HCT116 (cell line): ENCODE measurements around the gene CDHR4. TPM values are rescaled to one million over a fixed set of nuclear protein-coding genes. Genes with fewer than 3 reads are reported as not detected.
"Not testable (repeated sequence)": the region's sequence is repeated elsewhere in the genome, so short reads cannot be mapped to it uniquely, and the experiment has no call there.

Experiments
- ATAC-seq: fragments of 200-7000 bp; cut with Tn5 transposase; 2 replicates; pipeline ENCODE4 v1.9.1; 2020; ENCODE audit warnings: mild to moderate bottlenecking, moderate library complexity
- BruUV-seq: library from RNA; stranded (reverse); fragments of 400-500 nt; replicated peaks from 2 replicates; lab custom pipeline; 2021; lab: Mats Ljungman, UMichigan
- CTCF ChIA-PET: fragments of 300-600 bp; sonication (Branson Sonifier 250); formaldehyde crosslinking; loops from one replicate; lab custom pipeline; 2021; ENCODE audit warnings: antibody characterized with exemption; lab: Charles Lee
- POLR2A ChIA-PET: fragments of 300-600, 350-600 bp; sonication (Branson Sonifier 250); formaldehyde crosslinking; loops from one replicate; lab custom pipeline; 2021; ENCODE audit warnings: antibody characterized with exemption; lab: Charles Lee
- RAD21 ChIA-PET, 2 experiments: fragments of 300-600 bp; sonication (Branson Sonifier 250); formaldehyde crosslinking; loops; one replicate each; lab custom pipeline; 2023; ENCODE audit warnings: low total read pairs in 2 of 2; ENCODE audit not compliant: uncharacterized antibody in 2 of 2, unreplicated experiment in 2 of 2, low non-redundant PET in 1 of 2; lab: Charles Lee
- DNase-seq: peaks from one replicate; pipeline ENCODE4 v3.0.0-alpha.2; 2010; ENCODE audit warnings: low read depth, low spot score
- H2AFZ ChIP-seq: fragments of 200-600 bp; shearing (Covaris generic), sonication (generic); 2 replicates; pipeline ENCODE4 v1.6.1; 2017; ENCODE audit warnings: low read depth, mixed run types, mixed read lengths, antibody characterized with exemption, low read length; ENCODE audit not compliant: poor library complexity, severe bottlenecking
- H3K27ac ChIP-seq: 2 replicates; pipeline ENCODE4 v1.5.1; 2012; ENCODE audit warnings: low read depth, low read length
- H3K27me3 ChIP-seq: fragments of 200-600 bp; sonication (generic); 2 replicates; pipeline ENCODE4 v1.6.1; 2016; ENCODE audit warnings: mixed run types, low read length, mixed read lengths; ENCODE audit not compliant: insufficient read depth
- H3K36me3 ChIP-seq, 2 experiments: fragments of 200-500 bp in 1 of 2; fragments of 200-600 bp in 1 of 2; sonication (Bioruptor generic) in 1 of 2; sonication (generic) in 1 of 2; 2 replicates each; pipeline versions ENCODE4 v1.5.1 to v1.6.1; 2014 to 2016; ENCODE audit warnings: low read length in 2 of 2, inconsistent platforms in 1 of 2, mixed read lengths in 1 of 2, mixed run types in 1 of 2; ENCODE audit not compliant: insufficient read depth in 2 of 2, control insufficient read depth in 1 of 2
- H3K4me1 ChIP-seq, 2 experiments: fragments of 200-600 bp in 1 of 2; sonication (generic) in 1 of 2; 2 replicates each; pipeline versions ENCODE4 v1.5.1 to v1.6.1; 2012 to 2017; ENCODE audit warnings: low read length in 2 of 2, inconsistent platforms in 1 of 2, mild to moderate bottlenecking in 1 of 2, mixed read lengths in 1 of 2, mixed run types in 1 of 2, moderate library complexity in 1 of 2; ENCODE audit not compliant: insufficient read depth in 2 of 2, control insufficient read depth in 1 of 2
- H3K4me2 ChIP-seq: fragments of 200-600 bp; sonication (generic); 2 replicates; pipeline ENCODE4 v1.6.1; 2017; ENCODE audit warnings: mixed run types, low read length, mixed read lengths
- H3K4me3 ChIP-seq, 2 experiments: fragments of 200-600 bp in 1 of 2; sonication (generic) in 1 of 2; replicated peaks in 1 of 2; 2 replicates each; pipeline ENCODE4 v1.5.1; 2011 to 2016; ENCODE audit warnings: low read length in 2 of 2, control low read depth in 1 of 2, low read depth in 1 of 2, mild to moderate bottlenecking in 1 of 2, mixed read lengths in 1 of 2, mixed run types in 1 of 2
- H3K79me2 ChIP-seq: fragments of 200-600 bp; sonication (generic); 2 replicates; pipeline ENCODE4 v1.6.1; 2017; ENCODE audit warnings: mild to moderate bottlenecking, mixed run types, low read length, moderate library complexity, mixed read lengths; ENCODE audit not compliant: insufficient read depth
- H3K9ac ChIP-seq: fragments of 200-600 bp; sonication (generic); 2 replicates; pipeline ENCODE4 v1.6.1; 2016; ENCODE audit warnings: low read length, mixed read lengths
- H3K9me2 ChIP-seq: fragments of 200-600 bp; sonication (generic), shearing (Covaris generic); 2 replicates; pipeline ENCODE4 v1.6.1; 2017; ENCODE audit warnings: mixed run types, mild to moderate bottlenecking, moderate library complexity; ENCODE audit not compliant: insufficient read depth
- H3K9me3 ChIP-seq, 2 experiments: fragments of 200-500 bp in 1 of 2; fragments of 200-600 bp in 1 of 2; sonication (Bioruptor generic) in 1 of 2; sonication (generic) in 1 of 2; 2 replicates each; pipeline ENCODE4 v1.6.1; 2014 to 2017; ENCODE audit warnings: low read length in 2 of 2, mixed read lengths in 2 of 2, inconsistent platforms in 1 of 2, low read depth in 1 of 2, mild to moderate bottlenecking in 1 of 2, mixed run types in 1 of 2, moderate library complexity in 1 of 2; ENCODE audit not compliant: control insufficient read depth in 1 of 2, insufficient read depth in 1 of 2
- H4K20me1 ChIP-seq: fragments of 200-600 bp; sonication (generic), shearing (Covaris generic); 2 replicates; pipeline ENCODE4 v1.6.1; 2017; ENCODE audit warnings: mixed run types, mild to moderate bottlenecking, moderate library complexity; ENCODE audit not compliant: insufficient read depth
- CBX3 ChIP-seq: IDR thresholded peaks from 2 replicates; pipeline ENCODE4 v1.6.1; 2012; ENCODE audit warnings: low read depth
- CEBPB ChIP-seq: IDR thresholded peaks from 2 replicates; pipeline ENCODE4 v1.6.1; 2012; ENCODE audit warnings: low read depth
- EGR1 ChIP-seq: IDR thresholded peaks from 2 replicates; pipeline ENCODE4 v1.6.1; 2012; ENCODE audit warnings: low read depth
- EZH2 ChIP-seq: fragments of 200-600 bp; sonication (generic); IDR thresholded peaks from 2 replicates; pipeline ENCODE4 v1.6.1; 2017; ENCODE audit warnings: antibody characterized with exemption, mixed run types
- JUND ChIP-seq: IDR thresholded peaks from 2 replicates; pipeline ENCODE4 v1.6.1; 2012
- MAX ChIP-seq: IDR thresholded peaks from 2 replicates; pipeline ENCODE4 v1.6.1; 2012
- POLR2AphosphoS5 ChIP-seq: IDR thresholded peaks from 2 replicates; pipeline ENCODE4 v1.6.1; 2011; ENCODE audit warnings: mild to moderate bottlenecking, low read depth, low read length, moderate library complexity
- RAD21 ChIP-seq: IDR thresholded peaks from 2 replicates; pipeline ENCODE4 v1.6.1; 2012; ENCODE audit warnings: low read depth, mild to moderate bottlenecking
- SRF ChIP-seq: IDR thresholded peaks from 2 replicates; pipeline ENCODE4 v1.6.1; 2012; ENCODE audit warnings: low read depth
- YY1 ChIP-seq: IDR thresholded peaks from 2 replicates; pipeline ENCODE4 v1.6.1; 2011; ENCODE audit warnings: low read length, low read depth, moderate library complexity, mild to moderate bottlenecking; ENCODE audit not compliant: insufficient replicate concordance; ENCODE audit errors: extremely low read depth
- ZBTB33 ChIP-seq: IDR thresholded peaks from 2 replicates; pipeline ENCODE4 v1.6.1; 2011; ENCODE audit warnings: mild to moderate bottlenecking, low read length, moderate library complexity; ENCODE audit not compliant: insufficient replicate concordance; ENCODE audit errors: extremely low read depth
- intact Hi-C: fragments of 100-400 bp; cut with micrococcal nuclease; formaldehyde crosslinking; loops from 2 replicates; pipeline ENCODE4 v1.10.0; 2022
- total RNA-seq: library from RNA; stranded (reverse); gene quantifications from one replicate; pipeline ENCODE4 v1.2.1, GENCODE V29; 2021; ENCODE audit not compliant: unreplicated experiment

Gene CDHR4
- total RNA-seq, 1 experiment from 2014 or later = not detected

- ChIA-PET CTCF (interaction anchor here (0.9 kb wide), 1 partner anchor 21 kb away, joined by 3 read pairs; the partner anchor contains the start of gene INKA1), POLR2A (no interaction called here), RAD21 (no interaction called here)
- no peaks in the 10 kb centered on the region for H3K9me2 ChIP-seq
- ATAC-seq (no peak), DNase-seq (no peak)
- peaks cover 3 to 7% of the 10 kb centered on the region in 2 experiments; a peak in 3 of 4 replicates for H3K36me3 ChIP-seq
- no peaks in the 10 kb centered on the region for H4K20me1 ChIP-seq
- intact Hi-C loops = no loop called here
- H3K27me3 ChIP-seq = no peaks in the 10 kb centered on the region
- no peak overlapping the region for H3K4me2 ChIP-seq
- H3K27ac ChIP-seq = no peak overlapping the region
- no peak overlapping the region for H3K9ac ChIP-seq
- H3K4me3 ChIP-seq = no peak overlapping the region
- H3K4me1 ChIP-seq = peaks cover 2 to 10% of the 10 kb centered on the region in 2 experiments; a peak in 3 of 4 replicates
- peaks cover 87% of the 10 kb centered on the region for H3K79me2 ChIP-seq
- no peaks in the 10 kb centered on the region for H3K9me3 ChIP-seq
- TF ChIP-seq ZBTB33 = no peak
- no peak for TF ChIP-seq CEBPB
- no peak for TF ChIP-seq SRF
- no peak for TF ChIP-seq JUND
- TF ChIP-seq RAD21 = no peak
- no peak for TF ChIP-seq EGR1
- TF ChIP-seq MAX = no peak
- no peak for TF ChIP-seq CBX3
- no peak for TF ChIP-seq EZH2
- TF ChIP-seq YY1 = no peak
- no peak for TF ChIP-seq POLR2AphosphoS5
- BruUV-seq = no TSS peak
- no peak overlapping the region for H2AFZ ChIP-seq
These were observed 18.1 kb downstream of the CDHR4 start for GRCh38 chr3:49781415-49782199.

- H3K4me1 ChIP-seq, H3K4me3 ChIP-seq, H3K36me3 ChIP-seq, H3K9ac ChIP-seq, H3K9me2 ChIP-seq, ATAC-seq, H3K9me3 ChIP-seq, POLR2A ChIA-PET, intact Hi-C loops, H3K4me2 ChIP-seq, RAD21 ChIA-PET, H3K27me3 ChIP-seq, H3K27ac ChIP-seq, H4K20me1 ChIP-seq, BruUV-seq, CTCF ChIA-PET, DNase-seq, H2AFZ ChIP-seq: not testable (repeated sequence)
- H3K79me2 ChIP-seq = peaks cover 87% of the 10 kb centered on the region
These were observed 18.7 kb downstream of the CDHR4 start for GRCh38 chr3:49780975-49781365.
